GM10266 (cell line): ENCODE data around the gene FASLG.

ENCODE experiments used
- DNase-seq: peaks from one replicate; pipeline ENCODE4 v3.0.0; 2012; ENCODE audit errors: extremely low spot score
- TF ChIP-seq, protein P1 (sequence below): IDR thresholded peaks from 2 replicates; pipeline ENCODE4 v1.5.1; 2012; ENCODE audit warnings: mild to moderate bottlenecking, low read depth; ENCODE audit not compliant: control insufficient read depth, insufficient read depth; ENCODE audit errors: missing control alignments

The FASLG gene

DNA sequence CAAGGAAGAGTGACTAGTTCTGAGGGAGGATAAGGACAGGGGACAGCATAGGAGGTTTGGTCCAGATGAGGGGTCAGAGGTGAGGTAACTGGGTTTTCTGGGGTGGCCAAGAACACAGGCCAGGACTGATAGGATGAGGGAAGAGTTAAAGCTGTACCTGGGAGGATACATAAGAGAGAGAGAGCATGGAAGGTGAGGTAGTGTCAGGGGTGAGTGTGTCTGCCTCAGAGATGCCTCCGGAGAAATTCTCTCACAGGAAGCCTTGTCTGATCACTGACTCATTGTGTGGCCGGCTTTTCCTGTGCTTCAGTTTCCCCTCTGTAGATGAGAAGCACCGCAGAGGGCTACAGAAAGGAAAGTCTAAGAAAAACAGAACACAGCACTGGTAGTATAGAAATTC is 40.2 kb downstream of the FASLG start:
- peak; percentile 23 for DNase-seq
- TF ChIP-seq, protein P1, sequence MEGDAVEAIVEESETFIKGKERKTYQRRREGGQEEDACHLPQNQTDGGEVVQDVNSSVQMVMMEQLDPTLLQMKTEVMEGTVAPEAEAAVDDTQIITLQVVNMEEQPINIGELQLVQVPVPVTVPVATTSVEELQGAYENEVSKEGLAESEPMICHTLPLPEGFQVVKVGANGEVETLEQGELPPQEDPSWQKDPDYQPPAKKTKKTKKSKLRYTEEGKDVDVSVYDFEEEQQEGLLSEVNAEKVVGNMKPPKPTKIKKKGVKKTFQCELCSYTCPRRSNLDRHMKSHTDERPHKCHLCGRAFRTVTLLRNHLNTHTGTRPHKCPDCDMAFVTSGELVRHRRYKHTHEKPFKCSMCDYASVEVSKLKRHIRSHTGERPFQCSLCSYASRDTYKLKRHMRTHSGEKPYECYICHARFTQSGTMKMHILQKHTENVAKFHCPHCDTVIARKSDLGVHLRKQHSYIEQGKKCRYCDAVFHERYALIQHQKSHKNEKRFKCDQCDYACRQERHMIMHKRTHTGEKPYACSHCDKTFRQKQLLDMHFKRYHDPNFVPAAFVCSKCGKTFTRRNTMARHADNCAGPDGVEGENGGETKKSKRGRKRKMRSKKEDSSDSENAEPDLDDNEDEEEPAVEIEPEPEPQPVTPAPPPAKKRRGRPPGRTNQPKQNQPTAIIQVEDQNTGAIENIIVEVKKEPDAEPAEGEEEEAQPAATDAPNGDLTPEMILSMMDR: no peak

DNA sequence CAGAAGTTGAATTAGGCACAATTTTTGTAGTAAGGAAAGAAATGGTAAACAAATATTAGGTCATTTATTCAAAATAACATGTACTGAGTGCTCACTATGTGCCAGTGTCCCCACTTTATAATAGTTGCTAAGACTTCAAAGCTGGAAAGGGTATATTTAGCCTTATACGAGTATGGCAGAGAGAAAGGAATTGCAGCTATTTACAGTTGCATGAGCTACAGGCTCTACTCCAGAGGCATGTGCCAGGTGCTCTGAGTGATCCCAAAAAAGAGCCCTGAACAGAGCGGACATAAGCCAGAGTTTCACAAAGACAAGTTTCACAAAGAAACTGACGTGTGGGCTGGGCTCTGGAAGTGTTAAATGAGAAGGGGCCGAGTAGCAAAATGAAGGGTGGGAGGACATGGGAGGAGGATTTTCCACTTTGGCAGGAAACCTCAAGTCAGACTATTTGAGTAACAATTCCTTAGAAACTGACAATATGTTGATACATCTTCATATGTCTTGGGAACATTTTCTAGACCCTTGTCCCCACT is 40.9 kb downstream of the FASLG start:
- DNase-seq: no peak

DNA sequence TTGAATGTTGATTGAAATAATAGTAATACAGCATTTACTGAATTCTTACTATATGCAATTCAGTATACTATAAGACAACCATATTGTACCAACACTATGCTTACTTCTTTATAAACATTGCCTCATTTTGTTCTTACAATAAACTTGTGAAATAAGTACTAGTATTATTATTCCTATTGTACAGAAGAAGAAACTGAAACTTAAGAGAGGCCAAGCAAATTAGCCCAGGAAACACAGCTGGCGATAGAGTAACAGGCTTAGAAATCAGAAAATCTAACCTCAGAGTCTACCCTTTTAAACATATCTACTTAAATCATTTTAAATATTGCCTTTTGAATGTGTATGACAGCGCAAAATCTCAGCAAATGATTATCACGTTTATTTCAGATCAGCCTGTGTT is 41.7 kb downstream of the FASLG start:
- TF ChIP-seq, protein P1: no peak
- no peak for DNase-seq

More for the DNA sequence above, 40.9 kb downstream of the FASLG start:
- TF ChIP-seq, protein P1: no peak

DNA sequence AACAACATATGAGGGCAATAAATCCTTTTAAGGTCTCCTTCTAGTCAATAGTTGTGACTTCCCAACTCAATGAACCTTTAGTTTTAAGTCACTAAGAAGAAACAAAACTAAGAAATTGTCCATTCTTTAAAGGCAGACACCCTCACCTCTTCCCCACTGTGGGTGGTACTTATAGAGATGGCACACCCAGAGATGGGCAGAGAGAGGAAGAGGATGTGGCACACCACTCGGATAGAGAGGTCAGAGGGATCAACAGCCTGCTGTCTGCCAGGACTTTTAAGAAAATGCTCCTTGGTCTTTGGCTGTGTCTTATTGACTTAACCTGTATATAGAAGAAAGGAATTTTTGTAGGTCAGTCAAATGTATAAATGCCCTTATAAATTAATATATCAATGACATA is 45.1 kb downstream of the FASLG start:
- DNase-seq: no peak
- TF ChIP-seq, protein P1: no peak

DNA sequence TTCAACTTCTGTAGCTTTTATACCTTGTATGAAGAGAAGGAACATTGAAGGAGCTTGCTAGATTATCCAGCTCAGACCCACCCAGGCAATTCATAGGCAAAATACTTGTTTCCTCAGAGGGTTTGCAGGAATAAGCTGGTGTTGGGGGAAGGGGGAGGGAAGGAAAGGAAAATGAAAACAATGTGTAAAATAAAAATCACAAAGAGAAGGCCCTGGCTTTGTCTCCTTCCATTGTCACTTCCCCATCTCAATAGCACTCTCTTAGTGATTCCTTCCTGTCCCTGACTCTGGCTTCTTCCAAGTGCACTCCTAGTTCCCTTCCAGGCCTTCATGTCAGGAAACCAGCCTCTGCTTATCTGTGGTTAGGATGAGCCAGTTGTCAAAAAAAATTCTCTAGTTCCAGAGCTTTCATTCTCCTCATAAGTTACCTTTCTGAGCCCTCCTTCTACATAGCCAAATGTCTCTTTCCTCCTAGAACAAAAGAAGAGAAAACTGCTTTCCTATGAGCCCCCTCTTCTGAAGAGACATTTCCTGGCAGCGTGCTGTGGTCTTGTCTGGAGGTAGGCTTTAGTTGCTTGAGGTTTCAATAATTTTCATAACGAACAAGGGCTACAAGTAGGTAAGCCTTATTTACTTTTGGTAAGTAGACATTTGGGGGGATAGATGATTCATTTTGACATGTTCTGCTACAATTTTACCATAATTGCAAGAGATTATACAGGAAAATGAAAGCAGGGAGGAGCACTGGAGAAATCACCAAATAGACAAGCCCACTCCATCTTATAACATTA is 45.7 kb downstream of the FASLG start:
- no peak for DNase-seq

DNA sequence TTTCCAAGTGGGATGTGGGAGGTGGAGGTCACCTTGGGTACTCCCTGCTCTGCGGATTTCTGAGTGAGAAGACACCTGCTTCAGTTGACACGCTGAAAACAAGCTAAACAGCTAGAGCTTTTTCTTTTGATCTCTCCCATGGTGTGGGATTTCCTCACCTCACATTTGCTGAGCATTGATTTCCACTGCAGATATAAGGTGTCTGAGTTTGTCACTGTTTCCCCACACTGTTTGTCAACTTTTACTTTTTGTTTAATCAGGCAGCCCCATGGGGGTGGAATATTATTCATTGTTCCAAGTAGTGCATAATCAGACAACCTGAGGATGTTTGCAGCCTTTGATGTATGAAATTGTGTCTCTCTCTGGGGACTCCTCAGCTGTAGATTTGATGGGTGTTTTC is 49.5 kb downstream of the FASLG start:
- DNase-seq: no peak
- TF ChIP-seq, protein P1: no peak

More for the DNA sequence above, 45.7 kb downstream of the FASLG start:
- TF ChIP-seq, protein P1: no peak

DNA sequence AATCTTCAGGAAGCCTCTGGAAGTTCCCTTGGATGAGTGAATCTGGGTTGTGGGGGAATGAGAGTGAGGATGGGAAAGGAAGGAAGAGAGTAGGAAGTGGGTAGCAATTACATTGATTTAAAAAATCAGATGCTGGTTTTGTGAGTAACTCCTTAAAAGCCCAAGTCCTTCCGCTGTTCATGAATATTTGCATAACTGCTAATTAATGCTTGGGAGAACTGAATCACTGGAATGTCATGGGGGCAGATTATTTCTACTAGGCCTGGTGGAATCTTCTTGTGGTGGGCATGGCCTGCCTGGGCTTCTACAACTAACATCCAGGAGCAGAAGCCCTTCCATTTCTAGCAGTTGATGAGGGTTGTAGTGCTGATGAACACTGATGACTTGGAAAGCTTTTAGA is 52.7 kb downstream of the FASLG start:
- no peak for DNase-seq
- TF ChIP-seq, protein P1: no peak
